SK-N-SH (cell line): ENCODE data around the gene OGFRL1.

Experiments used
- MAX ChIP-seq: IDR thresholded peaks from 2 replicates; pipeline ENCODE4 v1.4.0; 2012; ENCODE audit warnings: low read depth
- ZBTB33 ChIP-seq: IDR thresholded peaks from 2 replicates; pipeline ENCODE4 v1.4.0; 2012; ENCODE audit warnings: low read depth, borderline replicate concordance
- TF ChIP-seq, protein P1 (sequence below): fragments of 200-600 bp; sonication (generic); IDR thresholded peaks from 2 replicates; pipeline ENCODE4 v1.6.1; 2017; ENCODE audit warnings: antibody characterized with exemption, mild to moderate bottlenecking, moderate library complexity

- TF ChIP-seq ZBTB33 = no peak
- TF ChIP-seq, protein P1, sequence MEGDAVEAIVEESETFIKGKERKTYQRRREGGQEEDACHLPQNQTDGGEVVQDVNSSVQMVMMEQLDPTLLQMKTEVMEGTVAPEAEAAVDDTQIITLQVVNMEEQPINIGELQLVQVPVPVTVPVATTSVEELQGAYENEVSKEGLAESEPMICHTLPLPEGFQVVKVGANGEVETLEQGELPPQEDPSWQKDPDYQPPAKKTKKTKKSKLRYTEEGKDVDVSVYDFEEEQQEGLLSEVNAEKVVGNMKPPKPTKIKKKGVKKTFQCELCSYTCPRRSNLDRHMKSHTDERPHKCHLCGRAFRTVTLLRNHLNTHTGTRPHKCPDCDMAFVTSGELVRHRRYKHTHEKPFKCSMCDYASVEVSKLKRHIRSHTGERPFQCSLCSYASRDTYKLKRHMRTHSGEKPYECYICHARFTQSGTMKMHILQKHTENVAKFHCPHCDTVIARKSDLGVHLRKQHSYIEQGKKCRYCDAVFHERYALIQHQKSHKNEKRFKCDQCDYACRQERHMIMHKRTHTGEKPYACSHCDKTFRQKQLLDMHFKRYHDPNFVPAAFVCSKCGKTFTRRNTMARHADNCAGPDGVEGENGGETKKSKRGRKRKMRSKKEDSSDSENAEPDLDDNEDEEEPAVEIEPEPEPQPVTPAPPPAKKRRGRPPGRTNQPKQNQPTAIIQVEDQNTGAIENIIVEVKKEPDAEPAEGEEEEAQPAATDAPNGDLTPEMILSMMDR = no peak
- no peak for TF ChIP-seq MAX
Observed at GRCh38 chr6:71300561-71301168, 12.1 kb downstream of the OGFRL1 start.
